Keratinocyte (primary cell): ENCODE measurements around the gene FBP1.

Experiments used
- EZH2 ChIP-seq: IDR thresholded peaks from one replicate; pipeline ENCODE4 v1.6.1; 2012; ENCODE audit warnings: inconsistent platforms, mild to moderate bottlenecking, low read length, moderate library complexity
- TF ChIP-seq, protein P1 (sequence below), 3 experiments: IDR thresholded peaks in 1 of 3; conservative IDR thresholded peaks in 1 of 3; optimal IDR thresholded peaks in 1 of 3; 2 replicates in 2 of 3; 3 replicates in 1 of 3; pipeline versions ENCODE3 to v1.5.1; 2011; ENCODE audit warnings: low read length in 3 of 3, mild to moderate bottlenecking in 3 of 3, moderate library complexity in 2 of 3, control low read depth in 1 of 3, inconsistent platforms in 1 of 3; ENCODE audit not compliant: insufficient read depth in 2 of 3; ENCODE audit errors: extremely low read depth in 1 of 3

DNA sequence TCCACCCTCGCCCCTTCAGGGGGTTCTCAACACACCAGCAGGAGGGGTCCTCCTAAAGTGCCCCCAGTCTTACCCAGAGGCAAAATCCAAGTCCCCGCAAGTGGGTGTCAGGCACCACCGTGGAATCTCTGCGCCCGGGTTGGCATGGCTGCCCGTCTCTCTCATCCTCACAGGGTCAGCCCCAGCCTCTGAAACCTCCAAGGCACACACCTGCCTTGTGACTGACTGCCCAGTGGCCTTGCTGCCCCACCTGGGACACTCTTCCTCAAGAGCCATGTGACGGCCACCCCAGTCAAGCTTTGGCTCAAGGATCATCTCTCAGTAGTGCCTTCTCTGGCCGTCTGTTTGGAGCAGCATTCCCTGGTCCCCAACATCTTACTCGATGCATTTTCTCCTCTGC, 50.6 kb downstream of the FBP1 start:
- TF ChIP-seq, protein P1, sequence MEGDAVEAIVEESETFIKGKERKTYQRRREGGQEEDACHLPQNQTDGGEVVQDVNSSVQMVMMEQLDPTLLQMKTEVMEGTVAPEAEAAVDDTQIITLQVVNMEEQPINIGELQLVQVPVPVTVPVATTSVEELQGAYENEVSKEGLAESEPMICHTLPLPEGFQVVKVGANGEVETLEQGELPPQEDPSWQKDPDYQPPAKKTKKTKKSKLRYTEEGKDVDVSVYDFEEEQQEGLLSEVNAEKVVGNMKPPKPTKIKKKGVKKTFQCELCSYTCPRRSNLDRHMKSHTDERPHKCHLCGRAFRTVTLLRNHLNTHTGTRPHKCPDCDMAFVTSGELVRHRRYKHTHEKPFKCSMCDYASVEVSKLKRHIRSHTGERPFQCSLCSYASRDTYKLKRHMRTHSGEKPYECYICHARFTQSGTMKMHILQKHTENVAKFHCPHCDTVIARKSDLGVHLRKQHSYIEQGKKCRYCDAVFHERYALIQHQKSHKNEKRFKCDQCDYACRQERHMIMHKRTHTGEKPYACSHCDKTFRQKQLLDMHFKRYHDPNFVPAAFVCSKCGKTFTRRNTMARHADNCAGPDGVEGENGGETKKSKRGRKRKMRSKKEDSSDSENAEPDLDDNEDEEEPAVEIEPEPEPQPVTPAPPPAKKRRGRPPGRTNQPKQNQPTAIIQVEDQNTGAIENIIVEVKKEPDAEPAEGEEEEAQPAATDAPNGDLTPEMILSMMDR (optimal IDR thresholded peaks at IDR 0.05 in 1 of 3, IDR thresholded peaks at IDR 0.05 in 1 of 3, conservative IDR thresholded peaks at IDR 0.05 in 1 of 3; ENCODE audit: extremely low read depth in 1 of 3, insufficient read depth in 2 of 3, low read length in 3 of 3), result no peak
- TF ChIP-seq EZH2, result no peak
